ENCODE results near the gene CCDC73. TPM values are rescaled to one million over a fixed set of nuclear protein-coding genes. Genes with fewer than 3 reads are reported as not detected.
"Not testable (repeated sequence)": the region's sequence is repeated elsewhere in the genome, so short reads cannot be mapped to it uniquely, and the experiment has no call there.

The CCDC73 gene
- total RNA-seq, 2 experiments from 2014 or later = not detected

GRCh38 chr11:32608826-32609225, 185.6 kb downstream of the CCDC73 start:
- H3K27me3 Mint-ChIP-seq (ENCODE audit: low read depth); H3K27ac Mint-ChIP-seq; intact Hi-C loops (cut with micrococcal nuclease); DNase-seq; H3K9me3 Mint-ChIP-seq; H3K4me3 Mint-ChIP-seq; H3K4me1 Mint-ChIP-seq (ENCODE audit: low read depth); CTCF ChIA-PET: not testable (repeated sequence)
- peaks cover 36% of the 10 kb centered on the region for H3K36me3 Mint-ChIP-seq (ENCODE audit: low read depth)

GRCh38 chr11:32606220-32606619, 188.2 kb downstream of the CCDC73 start:
- Mint-ChIP-seq H3K27me3 (ENCODE audit: low read depth) (no peaks in the 10 kb centered on the region), H3K9me3 (peaks cover 6% of the 10 kb centered on the region), H3K4me1 (ENCODE audit: low read depth) (peaks cover 7% of the 10 kb centered on the region), H3K36me3 (ENCODE audit: low read depth) (peaks cover 48% of the 10 kb centered on the region), H3K4me3 (no peak overlapping the region), H3K27ac (no peak overlapping the region)
- intact Hi-C loops (cut with micrococcal nuclease) = no loop called here
- CTCF ChIA-PET = interaction anchor here (0.7 kb wide), 1 partner anchor 203 kb away, joined by 3 read pairs; no protein-coding TSS in a partner anchor
- DNase-seq = no peak

- peaks cover 34% of the 10 kb centered on the region for H3K36me3 Mint-ChIP-seq (ENCODE audit: low read depth)
Measured at GRCh38 chr11:32602657-32603415, 191.6 kb downstream of the CCDC73 start.

GRCh38 chr11:32597921-32598320, 196.5 kb downstream of the CCDC73 start:
- Mint-ChIP-seq H3K27ac (peak overlapping the region; percentile 12), H3K36me3 (ENCODE audit: low read depth) (peaks cover 43% of the 10 kb centered on the region), H3K9me3 (no peaks in the 10 kb centered on the region), H3K4me1 (ENCODE audit: low read depth) (peaks cover 38% of the 10 kb centered on the region), H3K27me3 (ENCODE audit: low read depth) (no peaks in the 10 kb centered on the region), H3K4me3 (no peak overlapping the region)
- intact Hi-C loops (cut with micrococcal nuclease) = no loop called here
- no peak for DNase-seq
- CTCF ChIA-PET = no interaction called here

More at GRCh38 chr11:32602657-32603415, 191.6 kb downstream of the CCDC73 start:
- Mint-ChIP-seq H3K27ac (peak overlapping the region; percentile 39), H3K4me1 (ENCODE audit: low read depth) (peaks cover 9% of the 10 kb centered on the region), H3K4me3 (no peak overlapping the region), H3K27me3 (ENCODE audit: low read depth) (no peaks in the 10 kb centered on the region), H3K9me3 (no peaks in the 10 kb centered on the region)
- no peak for DNase-seq
- intact Hi-C loops (cut with micrococcal nuclease) = no loop called here
- CTCF ChIA-PET = no interaction called here

GRCh38 chr11:32596114-32596513, 198.3 kb downstream of the CCDC73 start:
- Mint-ChIP-seq H3K27ac (peak overlapping the region; percentile 58), H3K36me3 (ENCODE audit: low read depth) (peaks cover 48% of the 10 kb centered on the region), H3K4me1 (ENCODE audit: low read depth) (peaks cover 40% of the 10 kb centered on the region)
- H3K9me3 Mint-ChIP-seq; intact Hi-C loops (cut with micrococcal nuclease); H3K27me3 Mint-ChIP-seq (ENCODE audit: low read depth); H3K4me3 Mint-ChIP-seq; CTCF ChIA-PET: not testable (repeated sequence)
- DNase-seq = peak; percentile 26

GRCh38 chr11:32594272-32594671, 200.2 kb downstream of the CCDC73 start:
- Mint-ChIP-seq H3K4me3 (no peak overlapping the region), H3K36me3 (ENCODE audit: low read depth) (peaks cover 60% of the 10 kb centered on the region), H3K27me3 (ENCODE audit: low read depth) (no peaks in the 10 kb centered on the region), H3K27ac (no peak overlapping the region), H3K4me1 (ENCODE audit: low read depth) (peaks cover 40% of the 10 kb centered on the region), H3K9me3 (no peaks in the 10 kb centered on the region)
- DNase-seq = no peak
- intact Hi-C loops (cut with micrococcal nuclease) = no loop called here
- CTCF ChIA-PET = interaction anchor here (0.6 to 0.8 kb wide), 2 partner anchors 752 to 1078 kb away, joined by 3 to 4 read pairs; no protein-coding TSS in a partner anchor

- DNase-seq = no peak
- Mint-ChIP-seq H3K36me3 (ENCODE audit: low read depth) (peaks cover 45% of the 10 kb centered on the region), H3K4me1 (ENCODE audit: low read depth) (peaks cover 42% of the 10 kb centered on the region), H3K9me3 (no peaks in the 10 kb centered on the region), H3K27ac (peak overlapping the region; percentile 66), H3K27me3 (ENCODE audit: low read depth) (no peaks in the 10 kb centered on the region), H3K4me3 (peak overlapping the region; percentile 54)
- CTCF ChIA-PET = no interaction called here
- intact Hi-C loops (cut with micrococcal nuclease) = loop anchor here (5.0 to 10.0 kb wide), 6 partner anchors 206 to 1188 kb away; partner anchors contain the start of genes CCDC73, DEPDC7, FBXO3 and PAX6
Measured at GRCh38 chr11:32586576-32587190, 207.8 kb downstream of the CCDC73 start.

GRCh38 chr11:32584921-32585320, 209.5 kb downstream of the CCDC73 start:
- Mint-ChIP-seq H3K4me1 (ENCODE audit: low read depth) (peaks cover 40% of the 10 kb centered on the region), H3K27me3 (ENCODE audit: low read depth) (no peaks in the 10 kb centered on the region), H3K36me3 (ENCODE audit: low read depth) (peaks cover 34% of the 10 kb centered on the region), H3K9me3 (no peaks in the 10 kb centered on the region), H3K27ac (peak overlapping the region; percentile 74), H3K4me3 (peak overlapping the region; percentile 95)
- CTCF ChIA-PET = no interaction called here
- intact Hi-C loops (cut with micrococcal nuclease) = loop anchor here (5.0 to 10.0 kb wide), 9 partner anchors 207 to 1218 kb away; partner anchors contain the start of genes CCDC73, DCDC1, DEPDC7 and DNAJC24
- DNase-seq = no peak

- DNase-seq = peak; percentile 97
- H3K36me3 Mint-ChIP-seq (ENCODE audit: low read depth) = peaks cover 29% of the 10 kb centered on the region
- peaks cover 38% of the 10 kb centered on the region for H3K4me1 Mint-ChIP-seq (ENCODE audit: low read depth)
- no peaks in the 10 kb centered on the region for H3K27me3 Mint-ChIP-seq (ENCODE audit: low read depth)
- intact Hi-C loops (cut with micrococcal nuclease) = loop anchor here (1.0 to 10.0 kb wide), 13 partner anchors 259 to 1216 kb away; partner anchors contain the start of genes C11orf91, CSTF3, DCDC1 and DEPDC7
- H3K27ac Mint-ChIP-seq = peak within 1 kb of the TSS; percentile 94
- peak within 1 kb of the TSS; percentile 95 for H3K4me3 Mint-ChIP-seq
- no peaks in the 10 kb centered on the region for H3K9me3 Mint-ChIP-seq
- CTCF ChIA-PET = interaction anchor here (0.5 kb wide), 1 partner anchor 747 kb away, joined by 3 read pairs; no protein-coding TSS in a partner anchor
Measured at GRCh38 chr11:32583459-32584271, 210.8 kb downstream of the CCDC73 start, which contains the start of gene EIF3M. Gene EIF3M (plus strand): TSS chr11:32583831. CDS start chr11:32583888, 57 bp downstream.

- H3K4me3 Mint-ChIP-seq = no peak overlapping the region
- CTCF ChIA-PET = interaction anchor here (0.6 kb wide), 1 partner anchor 64 kb away, joined by 3 read pairs; no protein-coding TSS in a partner anchor
- no peak for DNase-seq
- no peaks in the 10 kb centered on the region for H3K9me3 Mint-ChIP-seq
- no peaks in the 10 kb centered on the region for H3K27me3 Mint-ChIP-seq (ENCODE audit: low read depth)
- peaks cover 22% of the 10 kb centered on the region for H3K4me1 Mint-ChIP-seq (ENCODE audit: low read depth)
- peaks cover 16% of the 10 kb centered on the region for H3K36me3 Mint-ChIP-seq (ENCODE audit: low read depth)
- intact Hi-C loops (cut with micrococcal nuclease) = loop anchor here (5.0 to 10.0 kb wide), 8 partner anchors 257 to 1214 kb away; partner anchors contain the start of genes DCDC1, DEPDC7, DNAJC24 and ELP4
- H3K27ac Mint-ChIP-seq = no peak overlapping the region
Measured at GRCh38 chr11:32581556-32581955, 212.9 kb downstream of the CCDC73 start.

- Mint-ChIP-seq H3K4me1 (ENCODE audit: low read depth) (peaks cover 16% of the 10 kb centered on the region), H3K4me3 (no peak overlapping the region), H3K36me3 (ENCODE audit: low read depth) (peaks cover 14% of the 10 kb centered on the region), H3K27me3 (ENCODE audit: low read depth) (no peaks in the 10 kb centered on the region), H3K27ac (no peak overlapping the region), H3K9me3 (no peaks in the 10 kb centered on the region)
- intact Hi-C loops (cut with micrococcal nuclease) = loop anchor here (5.0 to 10.0 kb wide), 8 partner anchors 256 to 1214 kb away; partner anchors contain the start of genes DCDC1, DEPDC7, DNAJC24 and ELP4
- DNase-seq = no peak
- CTCF ChIA-PET = interaction anchor here (0.6 kb wide), 1 partner anchor 34 kb away, joined by 3 read pairs; no protein-coding TSS in a partner anchor
Measured at GRCh38 chr11:32580967-32581366, 213.5 kb downstream of the CCDC73 start.
